D341Med (cell line): ENCODE results near the gene MRRF.

Experiments
- DNase-seq: peaks from one replicate; pipeline ENCODE4 v3.0.0; 2012; ENCODE audit warnings: low spot score

Gene MRRF

GRCh38 chr9:122228568-122229484 is 35.9 kb upstream of the MRRF start, which contains the start of gene LHX6:
Gene LHX6 (minus strand): TSS chr9:122228957. CDS start chr9:122228740, 217 bp downstream.
- DNase-seq = peak; percentile 65

GRCh38 chr9:122229485-122229837 is 35.2 kb upstream of the MRRF start:
- no peak for DNase-seq

- DNase-seq = no peak
Observed at GRCh38 chr9:122232796-122233306, 31.8 kb upstream of the MRRF start.

GRCh38 chr9:122234022-122234748 is 30.5 kb upstream of the MRRF start:
- DNase-seq = no peak

GRCh38 chr9:122236681-122237080 is 28.0 kb upstream of the MRRF start:
- DNase-seq = no peak

- no peak for DNase-seq
Observed at GRCh38 chr9:122239722-122240121, 25.0 kb upstream of the MRRF start.

GRCh38 chr9:122244349-122244748 is 20.3 kb upstream of the MRRF start:
- DNase-seq = no peak

GRCh38 chr9:122246666-122247065 is 18.0 kb upstream of the MRRF start:
- DNase-seq = no peak

- DNase-seq = no peak
Observed at GRCh38 chr9:122248448-122248865, 16.2 kb upstream of the MRRF start.

- no peak for DNase-seq
Observed at GRCh38 chr9:122251351-122251750, 13.3 kb upstream of the MRRF start.

- DNase-seq = no peak
Observed at GRCh38 chr9:122252796-122253195, 11.9 kb upstream of the MRRF start.

- DNase-seq = no peak
Observed at GRCh38 chr9:122254761-122255160, 9.9 kb upstream of the MRRF start.

GRCh38 chr9:122256206-122256605 is 8.5 kb upstream of the MRRF start:
- no peak for DNase-seq

- no peak for DNase-seq
Observed at GRCh38 chr9:122258886-122259415, 5.7 kb upstream of the MRRF start.

GRCh38 chr9:122261469-122261881 is 3.2 kb upstream of the MRRF start:
- peak; percentile 48 for DNase-seq

- DNase-seq = no peak
Observed at GRCh38 chr9:122262073-122262472, 2.6 kb upstream of the MRRF start.

GRCh38 chr9:122263699-122264349 is 858 bp upstream of the MRRF start:
- no peak for DNase-seq

GRCh38 chr9:122265149-122265915 is 650 bp downstream of the MRRF start:
- DNase-seq = no peak

- no peak for DNase-seq
Observed at GRCh38 chr9:122268041-122268814, 3.5 kb downstream of the MRRF start.

- DNase-seq = no peak
Observed at GRCh38 chr9:122274055-122274454, 9.4 kb downstream of the MRRF start.

- DNase-seq = no peak
Observed at GRCh38 chr9:122276096-122276495, 11.4 kb downstream of the MRRF start.
